ENCODE measurements around the gene TLE3. TPM values are rescaled to one million over a fixed set of nuclear protein-coding genes. Genes with fewer than 3 reads are reported as not detected.

TLE3 gene
- polyA plus RNA-seq, 2 of the 4 experiments (the other 2 are of a cell fraction) = 4.6 to 5.3 TPM

- H3K4me3 ChIP-seq = no peak overlapping the region
- H3K4me1 ChIP-seq = no peaks in the 10 kb centered on the region
- no peak for TF ChIP-seq RARB (CRISPR knock-in tag; IDR thresholded peaks at IDR 0.05)
- TF ChIP-seq CEBPB (IDR thresholded peaks at IDR 0.05) = no peak
- TF ChIP-seq HOXB5 (CRISPR knock-in tag; IDR thresholded peaks at IDR 0.05) = no peak
- TF ChIP-seq BHLHE40 (IDR thresholded peaks at IDR 0.05; ENCODE audit: low read depth, low read length) = no peak
- no peak for TF ChIP-seq SREBF2 (IDR thresholded peaks at IDR 0.05)
- TF ChIP-seq RNF2 (IDR thresholded peaks at IDR 0.05; ENCODE audit: borderline replicate concordance, low read depth) = no peak
- TF ChIP-seq ESRRA (IDR thresholded peaks at IDR 0.05; ENCODE audit: borderline replicate concordance, low read length) = no peak
- no peak for TF ChIP-seq NFE2L2 (conservative IDR thresholded peaks at IDR 0.05; ENCODE audit: low read length)
- no peak for TF ChIP-seq ZC3H11A (IDR thresholded peaks at IDR 0.05)
- no peak overlapping the region for H3K27ac ChIP-seq
- no peak for ATAC-seq
- peaks cover 24% of the 10 kb centered on the region for H3K9me3 ChIP-seq
- no peak for FAIRE-seq
- POLR2A ChIA-PET = no interaction called here
- CTCF ChIA-PET = interaction anchor here (0.7 to 1.1 kb wide), 2 partner anchors 283 to 531 kb away, joined by 3 to 4 read pairs; no protein-coding TSS in a partner anchor
- WGBS (ENCODE audit: missing lambda C conversion rate) = 60% methylated on average over 9 of the region's 12 CpGs
- DNase-seq (ENCODE audit: low read depth in 1 of 2, low spot score in 1 of 2) = no peak
- no peak overlapping the region for H3K4me2 ChIP-seq
These were observed 91.2 kb downstream of the TLE3 start for GRCh38 chr15:70006259-70007147.

DNA sequence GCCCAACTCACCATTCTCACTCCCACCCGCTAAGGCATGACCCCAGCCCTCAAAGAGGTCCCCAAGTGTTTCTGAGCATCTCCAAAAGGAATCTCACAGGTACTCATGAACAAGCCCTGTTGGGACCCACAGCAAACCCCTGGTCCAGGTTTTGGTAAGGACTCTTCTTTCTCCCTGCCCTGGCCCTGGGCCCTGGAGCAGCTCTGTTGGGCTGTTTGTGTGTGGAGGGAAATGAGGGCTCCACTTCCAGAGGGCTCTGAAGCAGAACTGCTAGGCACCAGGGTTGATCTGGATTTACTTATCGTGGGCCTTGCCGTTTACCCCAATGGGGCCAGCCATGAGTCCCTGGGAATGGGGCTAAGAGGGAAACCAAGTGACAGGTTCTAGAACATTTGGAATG is 92.9 kb downstream of the TLE3 start:
- Histone ChIP-seq H3K4me3 (no peak overlapping the region), H3K4me1 (no peaks in the 10 kb centered on the region), H3K9me3 (peaks cover 24% of the 10 kb centered on the region), H3K4me2 (no peak overlapping the region), H3K27ac (no peak overlapping the region)
- DNase-seq (ENCODE audit: low read depth in 1 of 2, low spot score in 1 of 2) (no peak), ATAC-seq (no peak), FAIRE-seq (no peak)
- ChIA-PET POLR2A (no interaction called here), CTCF (interaction anchor here (1.4 kb wide), 1 partner anchor 13 kb away, joined by 3 read pairs; no protein-coding TSS in a partner anchor)
- TF ChIP-seq MAZ (IDR thresholded peaks at IDR 0.05; ENCODE audit: borderline replicate concordance, low read depth, low read length) = no peak
- no peak for TF ChIP-seq SREBF2 (IDR thresholded peaks at IDR 0.05)
- TF ChIP-seq FOXS1 (CRISPR knock-in tag; IDR thresholded peaks at IDR 0.05) = no peak
- TF ChIP-seq ZFP36 (IDR thresholded peaks at IDR 0.05; ENCODE audit: borderline replicate concordance, partially characterized antibody) = no peak
- TF ChIP-seq, protein P1, sequence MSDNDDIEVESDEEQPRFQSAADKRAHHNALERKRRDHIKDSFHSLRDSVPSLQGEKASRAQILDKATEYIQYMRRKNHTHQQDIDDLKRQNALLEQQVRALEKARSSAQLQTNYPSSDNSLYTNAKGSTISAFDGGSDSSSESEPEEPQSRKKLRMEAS (IDR thresholded peaks at IDR 0.05) = no peak
- no peak for TF ChIP-seq PHF8 (IDR thresholded peaks at IDR 0.05; ENCODE audit: borderline replicate concordance, low read depth)
- no peak for TF ChIP-seq HOXA7 (CRISPR knock-in tag; IDR thresholded peaks at IDR 0.05)
- TF ChIP-seq, protein P2, sequence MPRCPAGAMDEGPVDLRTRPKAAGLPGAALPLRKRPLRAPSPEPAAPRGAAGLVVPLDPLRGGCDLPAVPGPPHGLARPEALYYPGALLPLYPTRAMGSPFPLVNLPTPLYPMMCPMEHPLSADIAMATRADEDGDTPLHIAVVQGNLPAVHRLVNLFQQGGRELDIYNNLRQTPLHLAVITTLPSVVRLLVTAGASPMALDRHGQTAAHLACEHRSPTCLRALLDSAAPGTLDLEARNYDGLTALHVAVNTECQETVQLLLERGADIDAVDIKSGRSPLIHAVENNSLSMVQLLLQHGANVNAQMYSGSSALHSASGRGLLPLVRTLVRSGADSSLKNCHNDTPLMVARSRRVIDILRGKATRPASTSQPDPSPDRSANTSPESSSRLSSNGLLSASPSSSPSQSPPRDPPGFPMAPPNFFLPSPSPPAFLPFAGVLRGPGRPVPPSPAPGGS (IDR thresholded peaks at IDR 0.05) = no peak
- WGBS (ENCODE audit: missing lambda C conversion rate) = 55% methylated on average over 3 of the region's 3 CpGs

DNA sequence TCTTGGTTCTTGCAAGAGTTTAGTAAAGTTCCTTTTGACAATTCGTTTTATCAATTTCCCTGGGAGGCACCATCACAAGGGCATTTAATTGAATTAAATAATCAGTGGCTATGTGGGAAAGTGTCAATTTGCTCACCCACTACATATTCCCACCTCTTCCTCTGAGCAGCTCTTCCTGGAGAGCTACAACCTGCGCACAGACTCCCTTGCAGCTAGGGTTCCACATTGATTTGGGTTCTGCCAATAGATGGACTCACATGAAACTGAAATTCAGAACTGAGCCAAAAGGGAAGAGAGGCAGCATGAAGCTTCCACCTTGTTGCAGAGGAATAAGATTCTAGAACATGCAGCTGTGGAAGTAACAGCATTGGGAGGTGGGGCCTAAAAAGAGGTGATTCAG is 94.8 kb downstream of the TLE3 start:
- POLR2A ChIA-PET = no interaction called here
- no peak for ATAC-seq
- H3K9me3 ChIP-seq = peaks cover 24% of the 10 kb centered on the region
- H3K4me3 ChIP-seq = no peak overlapping the region
- no peak for DNase-seq (ENCODE audit: low read depth in 1 of 2, low spot score in 1 of 2)
- FAIRE-seq = no peak
- H3K4me1 ChIP-seq = 0 out of 3 replicates have a peak, but pooled peaks cover 3% of the 10 kb centered on the region
- WGBS (ENCODE audit: missing lambda C conversion rate) = 58% methylated on average over 2 of the region's 2 CpGs
- CTCF ChIA-PET = no interaction called here
- H3K27ac ChIP-seq = no peak overlapping the region
- H3K4me2 ChIP-seq = no peak overlapping the region
- no peak for TF ChIP-seq CHD4 (IDR thresholded peaks at IDR 0.05; ENCODE audit: borderline replicate concordance)
- no peak for TF ChIP-seq E2F6 (IDR thresholded peaks at IDR 0.05; ENCODE audit: borderline replicate concordance, low read depth)
- TF ChIP-seq POLR2AphosphoS2 (conservative IDR thresholded peaks at IDR 0.05; ENCODE audit: low read length) = no peak
- no peak for TF ChIP-seq TFCP2L1 (CRISPR knock-in tag; IDR thresholded peaks at IDR 0.05)
- no peak for TF ChIP-seq USF2 (IDR thresholded peaks at IDR 0.05)
- TF ChIP-seq, protein P3, sequence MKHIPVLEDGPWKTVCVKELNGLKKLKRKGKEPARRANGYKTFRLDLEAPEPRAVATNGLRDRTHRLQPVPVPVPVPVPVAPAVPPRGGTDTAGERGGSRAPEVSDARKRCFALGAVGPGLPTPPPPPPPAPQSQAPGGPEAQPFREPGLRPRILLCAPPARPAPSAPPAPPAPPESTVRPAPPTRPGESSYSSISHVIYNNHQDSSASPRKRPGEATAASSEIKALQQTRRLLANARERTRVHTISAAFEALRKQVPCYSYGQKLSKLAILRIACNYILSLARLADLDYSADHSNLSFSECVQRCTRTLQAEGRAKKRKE (CRISPR knock-in tag; IDR thresholded peaks at IDR 0.05; ENCODE audit: low read depth) = no peak
- no peak for TF ChIP-seq BHLHE40 (IDR thresholded peaks at IDR 0.05; ENCODE audit: low read depth, low read length)
- TF ChIP-seq CEBPB (IDR thresholded peaks at IDR 0.05) = no peak
- TF ChIP-seq, protein P4, sequence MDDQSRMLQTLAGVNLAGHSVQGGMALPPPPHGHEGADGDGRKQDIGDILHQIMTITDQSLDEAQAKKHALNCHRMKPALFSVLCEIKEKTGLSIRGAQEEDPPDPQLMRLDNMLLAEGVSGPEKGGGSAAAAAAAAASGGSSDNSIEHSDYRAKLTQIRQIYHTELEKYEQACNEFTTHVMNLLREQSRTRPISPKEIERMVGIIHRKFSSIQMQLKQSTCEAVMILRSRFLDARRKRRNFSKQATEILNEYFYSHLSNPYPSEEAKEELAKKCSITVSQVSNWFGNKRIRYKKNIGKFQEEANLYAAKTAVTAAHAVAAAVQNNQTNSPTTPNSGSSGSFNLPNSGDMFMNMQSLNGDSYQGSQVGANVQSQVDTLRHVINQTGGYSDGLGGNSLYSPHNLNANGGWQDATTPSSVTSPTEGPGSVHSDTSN (IDR thresholded peaks at IDR 0.05) = no peak
- no peak for TF ChIP-seq PHF8 (IDR thresholded peaks at IDR 0.05; ENCODE audit: borderline replicate concordance, low read depth)
- TF ChIP-seq RCOR1 (IDR thresholded peaks at IDR 0.05; ENCODE audit: low read depth, low read length) = no peak

Data from A549 (cell line).